DMS 273 treated with DMSO at 0.1 percent for 48 hours (cell line): ENCODE results near the gene DSCAML1.

Source experiments
- DNase-seq: peaks from one replicate; lab custom pipeline; 2025; lab: John Stamatoyannopoulos, UW

Gene DSCAML1

DNA sequence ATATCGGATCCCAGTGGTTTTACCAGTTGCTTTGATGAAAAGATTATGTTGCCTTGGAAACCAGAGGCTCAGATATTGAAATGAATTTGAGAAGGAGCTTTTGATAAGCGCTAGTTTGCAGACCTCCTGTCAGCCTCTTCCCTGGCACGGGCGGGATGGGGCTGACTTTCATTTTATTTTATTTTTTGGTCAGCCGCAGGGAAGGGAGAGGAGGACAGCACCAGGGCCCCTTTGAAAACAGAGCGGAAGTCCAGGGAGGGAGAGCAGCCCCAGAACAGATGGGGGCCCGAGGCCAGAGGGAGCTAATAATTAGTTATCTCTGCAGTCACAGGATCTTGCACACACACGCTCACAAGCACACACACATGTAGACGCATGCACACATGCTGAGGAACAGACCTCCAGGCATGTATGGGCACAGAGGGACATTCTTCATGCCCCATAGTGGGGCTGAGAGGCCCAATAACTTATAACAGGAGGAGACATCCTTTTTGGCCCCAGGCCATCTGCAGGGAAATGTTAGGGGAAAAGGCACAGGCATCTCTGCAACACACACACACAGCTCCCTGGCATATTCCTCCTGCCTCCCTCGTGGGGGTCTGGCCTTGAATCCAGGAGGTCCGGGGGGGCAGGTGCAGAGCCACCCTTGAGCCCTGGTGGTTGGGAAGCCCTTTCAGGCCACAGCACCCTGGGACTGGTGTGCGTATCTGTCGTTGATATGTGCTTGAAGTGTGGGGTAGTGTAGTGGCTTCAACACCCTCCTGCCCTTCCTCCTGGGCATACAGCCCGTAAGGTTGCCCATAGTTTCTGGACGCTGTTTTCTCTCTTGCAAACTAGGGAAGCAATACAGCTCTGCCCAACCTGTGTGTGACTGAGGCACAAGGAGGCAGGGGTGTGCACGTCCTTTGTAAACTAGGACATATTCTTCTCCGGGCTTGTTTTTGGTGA is 352.0 kb downstream of the DSCAML1 start:
- no peak for DNase-seq

DNA sequence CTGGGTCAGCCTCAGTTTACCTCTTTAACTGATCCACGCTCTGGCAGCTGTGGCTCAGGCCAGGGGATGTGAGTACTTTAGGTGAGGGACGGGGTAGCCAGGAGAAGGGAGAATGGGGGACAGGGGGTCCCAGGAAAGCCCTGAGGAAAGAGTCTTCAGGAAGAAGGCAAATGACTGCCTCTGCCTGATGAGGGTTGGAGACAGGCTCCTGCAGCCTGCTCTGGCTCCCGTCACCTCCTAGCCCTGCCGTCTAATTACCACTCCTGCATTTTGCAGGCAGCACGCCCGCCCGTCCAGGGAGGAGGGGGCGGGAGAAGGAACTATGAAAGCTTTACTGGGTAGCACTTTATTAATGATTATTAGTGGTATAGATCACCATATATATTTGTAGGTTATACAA is 352.8 kb downstream of the DSCAML1 start:
- DNase-seq = no peak

DNA sequence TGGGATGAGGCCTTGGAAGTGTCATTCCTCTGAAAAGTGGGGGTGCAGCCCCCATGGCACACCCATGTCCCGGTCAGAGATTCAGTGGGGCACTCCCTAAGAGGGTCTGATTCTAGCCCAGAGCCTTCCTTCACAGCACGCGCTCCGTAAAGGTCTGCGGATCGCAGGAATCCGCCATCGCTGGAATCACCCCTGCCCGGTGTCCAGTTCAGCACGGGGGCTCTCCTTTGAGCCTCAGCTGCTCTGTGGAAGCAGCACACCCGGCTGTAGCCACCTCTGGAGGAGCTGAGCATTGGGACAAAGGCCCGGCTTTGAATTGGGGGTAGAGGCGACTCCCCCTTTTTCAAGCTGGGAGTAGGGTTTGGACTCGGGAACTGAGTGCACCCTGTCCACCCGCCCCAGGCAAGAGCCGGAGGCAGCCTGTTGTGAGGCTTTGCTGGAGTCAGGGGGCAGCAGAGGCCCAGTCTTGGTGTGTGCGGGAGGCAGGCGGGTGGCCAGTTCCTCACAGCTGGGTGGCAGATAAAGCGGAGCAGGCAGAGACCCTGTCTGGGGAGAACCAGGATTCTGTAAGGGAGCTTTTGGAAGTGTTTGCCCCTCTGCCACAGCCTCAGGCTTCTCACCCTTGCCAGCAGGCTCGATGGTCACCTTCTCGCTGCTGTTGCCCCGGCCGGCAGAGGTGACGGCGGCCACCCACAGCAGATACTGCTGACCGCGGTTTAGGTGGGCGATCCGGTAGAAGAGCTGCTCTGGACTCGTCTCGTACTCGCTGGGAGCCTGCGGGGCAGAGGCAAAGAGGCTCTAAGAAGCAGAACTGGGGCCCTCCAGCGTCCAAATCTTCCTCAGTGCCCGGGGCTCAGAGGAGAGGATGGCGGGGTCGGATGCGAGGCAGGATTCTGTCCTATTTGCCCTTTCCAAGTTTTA is 353.5 kb downstream of the DSCAML1 start:
- DNase-seq = no peak

- no peak for DNase-seq
These were observed 354.2 kb downstream of the DSCAML1 start for GRCh38 chr11:117442869-117443239.

DNA sequence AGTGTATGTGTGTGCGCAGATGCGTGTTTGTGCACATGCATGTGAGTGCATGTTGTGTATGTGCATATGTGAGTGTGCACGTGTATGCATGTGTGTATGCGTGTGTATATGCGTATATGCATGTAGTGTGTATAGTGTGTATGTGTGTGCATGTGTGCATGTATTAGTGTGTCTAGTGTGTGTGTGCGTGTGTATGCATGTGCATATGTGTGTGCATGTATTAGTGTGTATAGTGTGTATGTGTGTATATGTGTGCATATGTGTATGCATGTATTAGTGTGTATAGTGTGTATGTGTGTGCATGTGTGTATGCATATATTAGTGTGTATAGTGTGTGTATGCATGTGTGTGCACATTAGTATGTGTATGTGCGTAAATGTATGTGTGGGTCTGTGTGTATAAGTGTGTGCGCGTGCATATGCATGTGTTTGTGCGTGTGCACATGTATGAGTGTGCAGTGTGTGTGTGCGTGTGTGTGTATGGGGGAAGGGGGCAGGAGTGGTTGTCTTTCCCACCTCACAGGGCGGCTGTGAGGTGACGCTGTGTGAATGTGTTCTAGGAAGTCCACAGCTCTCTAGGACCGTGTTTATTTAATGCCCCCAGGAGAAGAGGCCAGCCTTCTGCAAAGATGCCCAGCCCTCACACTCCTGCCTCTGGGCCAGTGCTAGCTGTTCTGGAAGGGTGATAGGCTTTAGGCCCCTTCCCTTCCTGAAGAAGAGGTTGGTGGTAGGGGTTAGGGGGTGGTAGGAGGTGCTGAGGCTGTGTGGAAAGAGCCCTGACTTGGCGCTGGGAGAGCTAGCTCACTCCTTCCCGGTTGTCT is 354.8 kb downstream of the DSCAML1 start:
- DNase-seq = no peak

- no peak for DNase-seq
These were observed 355.7 kb downstream of the DSCAML1 start for GRCh38 chr11:117441146-117441975.

DNA sequence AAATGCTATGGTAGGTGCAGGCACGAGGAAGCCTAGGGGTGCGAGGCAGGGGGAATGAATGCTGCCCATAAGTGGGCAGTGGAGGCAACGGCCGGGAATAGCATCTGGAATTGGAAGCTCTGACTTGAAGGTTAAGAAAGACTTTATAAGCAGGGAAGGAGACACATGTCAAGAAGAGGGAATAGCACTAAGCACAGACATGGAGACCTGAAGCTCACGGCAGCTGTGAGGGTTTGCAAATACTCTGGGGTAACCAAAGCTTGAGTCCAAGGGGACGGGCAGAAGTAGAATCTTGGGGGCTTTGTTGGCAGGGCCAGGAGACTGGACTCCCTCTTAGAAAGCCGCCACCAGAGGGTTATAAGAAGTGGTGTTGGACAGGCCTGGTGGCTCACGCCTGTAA is 356.8 kb downstream of the DSCAML1 start:
- DNase-seq = no peak

- no peak for DNase-seq
These were observed 357.8 kb downstream of the DSCAML1 start for GRCh38 chr11:117439256-117439655.

DNA sequence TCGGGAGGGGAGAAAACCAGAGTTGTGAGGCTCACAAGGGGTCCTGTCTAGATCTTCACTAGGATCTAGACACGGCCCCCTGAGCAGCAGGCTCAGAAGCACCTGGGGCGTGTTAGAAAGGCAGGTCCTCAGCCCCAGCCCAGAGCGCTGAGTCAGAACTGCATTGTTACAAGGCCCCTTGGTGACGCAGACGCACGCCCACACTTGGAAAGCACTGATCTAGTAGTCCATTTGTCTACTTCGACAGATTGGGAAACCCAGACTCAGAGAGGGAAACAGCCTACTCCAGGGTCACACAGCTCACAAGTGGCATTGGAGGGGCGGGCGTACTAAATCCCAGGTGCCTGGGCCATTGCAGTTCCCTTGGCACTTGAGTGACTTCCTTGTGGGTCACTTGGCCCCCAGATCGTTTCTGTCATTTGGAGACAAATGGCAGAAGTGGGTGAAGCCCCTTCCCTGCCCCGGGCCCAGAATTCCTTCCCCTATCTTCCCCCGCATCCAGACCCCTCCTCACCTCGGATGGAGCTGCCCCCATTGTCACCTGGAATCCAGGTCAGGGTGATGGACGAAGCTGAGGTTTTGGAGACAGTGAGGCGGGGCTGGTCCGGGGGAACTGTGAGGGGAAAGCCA is 358.5 kb downstream of the DSCAML1 start:
- no peak for DNase-seq

GRCh38 chr11:117437791-117438130 is 359.3 kb downstream of the DSCAML1 start:
- no peak for DNase-seq

GRCh38 chr11:117437041-117437790 is 359.8 kb downstream of the DSCAML1 start:
- DNase-seq = no peak

DNA sequence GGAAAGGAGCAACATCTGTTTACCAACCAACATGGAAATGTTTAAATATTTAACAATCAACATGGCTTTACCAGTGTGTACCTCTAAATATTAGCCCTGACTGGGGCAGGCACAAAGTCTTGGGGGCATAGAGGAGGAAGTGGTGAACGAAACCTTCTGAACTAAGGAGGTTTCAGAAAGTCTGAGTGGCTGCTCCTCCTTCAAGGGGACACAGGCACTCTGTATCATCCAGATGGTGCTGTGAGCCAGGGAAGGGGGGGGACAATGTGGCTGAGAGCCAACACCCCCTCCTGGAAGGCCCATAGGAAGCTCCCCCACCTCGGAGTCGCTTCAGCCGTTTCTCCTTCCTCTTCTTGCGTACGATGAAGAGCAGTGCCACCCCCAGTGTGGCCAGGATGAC is 361.7 kb downstream of the DSCAML1 start:
- no peak for DNase-seq

DNA sequence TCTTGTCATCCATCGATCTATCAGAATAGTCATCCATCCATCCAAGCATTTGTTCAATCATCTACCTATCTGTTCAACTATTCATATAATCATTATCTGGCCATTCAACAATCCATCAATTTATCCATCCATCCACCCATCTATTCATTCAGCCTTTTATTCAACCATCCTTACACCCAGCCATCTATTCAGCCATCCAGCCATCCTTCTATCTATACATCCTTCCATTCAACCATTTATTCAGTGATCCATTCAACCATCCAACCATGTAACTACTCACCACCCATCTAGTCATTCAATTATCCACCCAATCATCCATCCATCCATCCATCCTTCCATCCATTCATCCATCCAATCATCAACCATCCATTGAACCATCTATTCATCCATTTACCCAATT is 362.5 kb downstream of the DSCAML1 start:
- no peak for DNase-seq

DNA sequence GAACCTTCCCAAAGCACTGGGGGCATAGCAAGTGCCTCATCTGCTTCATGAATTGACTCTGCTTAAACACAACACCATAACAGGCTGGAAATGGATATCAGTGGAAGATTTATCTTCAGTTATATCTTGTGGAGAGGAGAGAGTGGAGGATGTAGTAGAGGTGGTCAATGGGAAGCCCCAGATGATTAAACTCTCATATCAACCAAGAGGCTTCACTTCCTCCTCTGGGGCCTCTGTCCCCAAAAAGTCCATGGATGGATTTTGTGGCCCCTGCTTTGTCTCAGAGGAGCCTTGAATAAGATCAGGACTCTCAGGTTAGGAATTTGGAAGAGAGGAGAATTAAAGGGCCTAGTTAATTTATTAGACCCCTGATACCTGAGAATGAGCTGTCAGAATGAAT is 363.3 kb downstream of the DSCAML1 start:
- DNase-seq = no peak

DNA sequence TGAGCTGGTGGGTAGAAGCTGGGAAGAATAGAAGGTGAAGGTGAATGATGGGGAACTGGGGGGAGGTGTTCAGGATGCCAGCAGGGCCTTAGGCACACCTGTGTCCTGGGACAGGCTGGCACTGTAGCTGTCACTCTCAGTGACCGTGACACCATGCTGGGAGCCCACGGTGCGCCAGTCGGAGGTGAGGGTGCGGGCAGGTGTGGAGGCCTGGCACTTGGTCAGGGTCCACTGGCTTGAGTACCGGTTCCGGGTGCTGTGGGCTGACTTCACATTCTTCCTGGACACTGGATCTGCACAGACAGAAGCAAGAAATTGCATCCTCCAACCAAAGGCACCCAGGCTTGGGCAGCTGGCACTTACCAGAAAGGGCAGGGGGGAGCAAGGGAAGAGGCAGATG is 365.6 kb downstream of the DSCAML1 start:
- DNase-seq = no peak

DNA sequence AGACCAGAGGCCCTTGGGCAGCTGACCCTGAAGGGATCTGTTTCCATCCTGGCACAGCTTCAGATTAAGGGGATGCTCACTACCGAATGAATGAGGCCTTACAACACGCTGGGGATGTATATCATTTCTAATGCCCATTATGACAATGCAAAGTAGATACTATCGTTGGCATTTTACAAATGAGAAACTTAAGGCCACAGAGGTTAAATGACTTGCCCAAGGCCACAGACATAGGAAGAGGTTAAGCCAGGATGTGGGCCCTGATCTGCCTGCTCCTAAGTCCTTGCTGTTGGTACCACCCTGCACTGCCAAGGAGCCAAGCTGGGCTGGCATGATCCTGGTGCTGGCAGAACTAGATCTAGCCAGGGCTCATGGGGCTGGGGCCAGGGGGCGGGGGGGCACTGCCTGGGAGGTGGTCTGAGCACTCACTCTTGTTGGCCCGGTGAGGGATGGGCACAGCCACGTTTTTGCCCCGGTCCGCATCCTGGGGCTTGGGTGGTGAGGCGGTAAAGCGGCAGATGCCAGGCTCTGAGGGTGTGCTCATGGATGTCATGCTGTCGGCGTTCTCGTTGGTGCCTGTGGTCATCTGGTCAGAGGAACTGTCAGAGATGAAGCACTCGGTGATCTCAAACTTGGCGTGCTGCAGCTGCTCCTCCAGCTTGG is 366.6 kb downstream of the DSCAML1 start:
- DNase-seq = no peak

- no peak for DNase-seq
These were observed 368.2 kb downstream of the DSCAML1 start for GRCh38 chr11:117428856-117429229.

DNA sequence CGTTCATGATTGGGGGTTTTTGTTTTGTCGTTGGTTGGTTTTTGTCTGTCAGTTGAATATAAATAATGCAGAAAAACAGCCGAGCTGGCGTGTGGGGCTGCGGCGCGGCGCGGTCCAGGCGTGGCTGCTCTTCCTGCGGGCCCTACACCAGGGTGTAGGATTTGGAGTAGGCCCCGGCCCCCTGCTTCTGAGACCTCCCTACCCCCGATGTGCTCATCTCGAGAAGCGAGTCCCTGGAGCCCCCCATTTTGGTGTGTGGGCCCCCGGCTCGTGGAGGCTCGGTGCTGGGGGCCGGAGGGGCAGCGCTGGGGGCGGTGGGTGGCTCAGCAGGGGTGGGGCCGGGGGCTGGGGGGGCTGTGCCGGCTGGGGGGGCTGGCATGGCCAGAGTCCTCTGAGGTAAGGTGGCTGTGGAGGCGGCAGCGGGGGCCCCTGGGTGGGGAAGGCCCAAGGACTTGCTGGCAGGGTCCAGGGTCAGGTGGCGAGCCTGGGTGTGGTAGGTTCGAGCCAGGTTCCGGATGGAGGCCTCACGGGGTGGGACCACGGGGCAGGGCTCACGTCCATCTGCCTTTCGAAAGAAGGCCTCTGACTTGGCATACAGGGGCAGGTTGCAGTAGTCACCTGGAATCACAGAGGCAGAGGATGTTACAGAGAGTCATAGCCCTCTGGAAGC is 368.7 kb downstream of the DSCAML1 start:
- no peak for DNase-seq

DNA sequence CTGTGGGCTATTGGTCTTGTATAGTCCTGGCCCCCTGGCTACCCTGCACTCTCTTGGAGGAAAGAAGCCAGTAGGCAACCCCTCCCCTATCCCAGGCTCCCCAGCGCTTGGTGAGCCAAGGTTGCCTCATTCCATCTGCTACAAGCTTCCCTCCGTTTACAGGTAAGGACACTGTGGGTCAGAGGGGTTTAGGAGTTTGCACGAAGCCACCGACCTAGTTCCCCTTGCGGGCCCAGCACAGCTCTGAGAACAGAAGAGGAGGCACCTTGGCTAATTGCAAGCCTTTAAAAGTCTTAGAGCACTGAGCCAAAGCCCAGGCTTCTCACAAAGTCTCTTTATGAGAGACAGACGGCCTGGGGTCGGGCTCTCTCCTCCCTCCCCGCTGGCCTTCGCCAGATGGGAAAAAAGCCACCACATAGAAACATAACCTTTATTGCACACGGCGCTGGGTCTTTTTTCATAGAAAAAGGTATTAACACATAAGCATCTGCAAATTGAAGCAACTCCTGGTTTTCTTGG is 369.6 kb downstream of the DSCAML1 start:
- DNase-seq = no peak
